Coronary artery (tissue), 2 donors: Measurements from ENCODE around the gene MMP13.

Source experiments
- DNase-seq: peaks from one replicate; pipeline ENCODE4 v3.0.0-alpha.2; 2017; ENCODE audit warnings: low spot score
- H3K27ac ChIP-seq, 2 donors: fragments of 200-600 bp; sonication (generic); one replicate each; pipeline ENCODE4 v1.5.1; 2016 to 2019
- H3K4me3 ChIP-seq: fragments of 200-600 bp; sonication (generic); 2 replicates; pipeline ENCODE4 v1.5.1; 2016; ENCODE audit warnings: mild to moderate bottlenecking, moderate library complexity
- TF ChIP-seq, protein P1 (sequence below): fragments of 200-600 bp; sonication (generic); IDR thresholded peaks from one replicate; pipeline ENCODE4 v1.5.1; 2019; ENCODE audit warnings: antibody characterized with exemption

Gene MMP13

DNA sequence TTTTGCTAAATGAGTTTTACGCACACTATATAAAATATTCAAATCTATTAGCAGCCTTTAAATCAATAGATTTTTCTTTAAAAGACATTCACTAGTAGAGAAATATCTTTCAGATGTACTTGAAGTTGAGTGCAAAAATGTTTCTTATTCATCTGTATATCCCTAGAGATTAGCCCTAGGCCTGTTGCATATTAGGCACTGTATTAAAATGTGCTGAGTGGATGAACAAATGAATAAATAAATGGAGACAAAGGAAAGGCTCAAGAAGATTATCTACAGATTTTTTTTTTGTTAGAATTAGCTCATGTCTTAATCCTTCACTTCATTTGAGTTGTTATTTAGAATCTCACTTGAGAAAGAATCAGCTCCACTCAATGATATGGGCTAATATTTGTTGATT, 12.0 kb upstream of the MMP13 start:
- no peak overlapping the region for H3K27ac ChIP-seq
- no peak for DNase-seq
- TF ChIP-seq, protein P1, sequence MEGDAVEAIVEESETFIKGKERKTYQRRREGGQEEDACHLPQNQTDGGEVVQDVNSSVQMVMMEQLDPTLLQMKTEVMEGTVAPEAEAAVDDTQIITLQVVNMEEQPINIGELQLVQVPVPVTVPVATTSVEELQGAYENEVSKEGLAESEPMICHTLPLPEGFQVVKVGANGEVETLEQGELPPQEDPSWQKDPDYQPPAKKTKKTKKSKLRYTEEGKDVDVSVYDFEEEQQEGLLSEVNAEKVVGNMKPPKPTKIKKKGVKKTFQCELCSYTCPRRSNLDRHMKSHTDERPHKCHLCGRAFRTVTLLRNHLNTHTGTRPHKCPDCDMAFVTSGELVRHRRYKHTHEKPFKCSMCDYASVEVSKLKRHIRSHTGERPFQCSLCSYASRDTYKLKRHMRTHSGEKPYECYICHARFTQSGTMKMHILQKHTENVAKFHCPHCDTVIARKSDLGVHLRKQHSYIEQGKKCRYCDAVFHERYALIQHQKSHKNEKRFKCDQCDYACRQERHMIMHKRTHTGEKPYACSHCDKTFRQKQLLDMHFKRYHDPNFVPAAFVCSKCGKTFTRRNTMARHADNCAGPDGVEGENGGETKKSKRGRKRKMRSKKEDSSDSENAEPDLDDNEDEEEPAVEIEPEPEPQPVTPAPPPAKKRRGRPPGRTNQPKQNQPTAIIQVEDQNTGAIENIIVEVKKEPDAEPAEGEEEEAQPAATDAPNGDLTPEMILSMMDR: no peak
- no peak overlapping the region for H3K4me3 ChIP-seq

DNA sequence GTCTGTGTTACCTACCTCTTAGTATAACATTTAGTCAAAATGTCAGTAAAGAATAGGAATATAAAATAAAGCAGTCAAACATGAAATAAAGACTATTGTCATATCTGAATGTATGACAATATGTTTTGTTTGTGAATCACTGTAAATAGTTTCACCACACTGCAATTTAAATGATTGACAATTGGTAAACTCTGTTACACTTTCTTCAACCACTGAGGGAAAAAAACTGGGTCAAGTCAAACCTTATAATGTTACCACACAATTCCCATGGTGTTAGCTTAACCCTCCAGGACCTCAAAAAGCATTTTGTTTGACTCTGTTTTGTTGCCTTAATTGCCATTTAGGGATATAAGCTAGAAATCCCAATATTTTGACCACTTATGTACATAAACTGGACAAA, 10.5 kb upstream of the MMP13 start:
- Histone ChIP-seq H3K4me3 (no peak overlapping the region), H3K27ac (no peak overlapping the region)
- DNase-seq: no peak
- TF ChIP-seq, protein P1: no peak

DNA sequence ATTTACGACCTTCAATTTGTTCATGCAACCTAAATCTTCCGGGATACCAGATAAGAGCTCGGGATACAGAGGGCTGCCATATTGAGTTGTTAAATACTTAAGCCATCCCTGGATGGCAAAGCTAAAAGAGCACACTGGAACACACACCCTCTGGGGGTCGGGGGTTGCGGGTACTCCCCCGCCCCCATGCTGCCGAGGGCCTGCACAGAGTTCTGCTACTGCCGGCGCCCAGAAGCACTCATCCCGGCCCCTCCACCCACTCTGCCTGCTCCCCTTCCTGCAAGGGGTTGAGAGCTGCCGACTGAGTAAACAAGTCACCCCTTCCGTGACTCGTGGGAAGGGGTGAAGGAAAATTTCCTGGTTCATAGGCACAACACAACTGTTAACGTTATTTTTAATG, 9.3 kb upstream of the MMP13 start:
- no peak overlapping the region for H3K27ac ChIP-seq
- H3K4me3 ChIP-seq: no peak overlapping the region
- TF ChIP-seq, protein P1: no peak
- DNase-seq: no peak

DNA sequence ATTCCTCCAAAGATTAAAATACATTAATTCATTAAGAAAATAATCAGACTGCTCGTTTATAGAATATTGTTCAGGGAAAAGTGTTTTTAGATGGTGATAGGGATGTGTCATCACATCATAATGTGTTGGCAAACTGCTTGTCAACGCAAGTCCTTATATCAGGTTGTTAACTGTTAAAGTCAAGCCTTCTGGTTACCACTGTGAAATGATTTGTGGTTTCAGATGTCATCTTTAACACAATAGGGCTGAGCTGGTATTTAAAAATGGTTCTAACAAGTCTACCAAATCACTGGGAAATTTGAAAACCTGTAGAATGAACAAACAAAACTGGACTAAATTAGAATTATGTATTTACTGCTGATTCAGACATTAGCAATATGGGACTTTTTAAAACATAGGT, 2.4 kb upstream of the MMP13 start:
- Histone ChIP-seq H3K27ac (no peak overlapping the region), H3K4me3 (no peak overlapping the region)
- no peak for DNase-seq
- TF ChIP-seq, protein P1: no peak

DNA sequence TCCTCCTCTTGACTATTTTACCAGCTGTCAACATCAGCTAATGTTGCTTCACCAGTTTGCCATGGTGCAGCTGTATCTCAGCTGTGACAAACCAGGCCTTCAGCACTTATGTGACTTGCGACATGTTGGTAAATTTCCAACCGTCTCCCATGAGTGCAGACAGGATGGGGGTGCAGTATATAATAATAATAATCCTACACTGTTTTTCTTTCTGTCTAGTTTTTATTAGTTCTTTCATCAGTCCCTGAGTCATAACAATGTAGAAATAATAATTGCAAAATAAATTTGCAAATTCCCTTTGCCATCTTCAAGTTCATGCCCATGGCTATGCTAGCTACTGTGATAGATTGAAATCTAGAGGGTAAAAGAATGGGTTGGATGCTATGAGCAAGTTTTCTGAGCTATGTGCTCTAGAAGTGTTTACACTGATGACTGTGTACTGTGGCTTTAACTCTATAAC, 4.9 kb downstream of the MMP13 start:
- H3K27ac ChIP-seq: no peak overlapping the region
- DNase-seq: no peak
- no peak overlapping the region for H3K4me3 ChIP-seq
- TF ChIP-seq, protein P1: no peak

DNA sequence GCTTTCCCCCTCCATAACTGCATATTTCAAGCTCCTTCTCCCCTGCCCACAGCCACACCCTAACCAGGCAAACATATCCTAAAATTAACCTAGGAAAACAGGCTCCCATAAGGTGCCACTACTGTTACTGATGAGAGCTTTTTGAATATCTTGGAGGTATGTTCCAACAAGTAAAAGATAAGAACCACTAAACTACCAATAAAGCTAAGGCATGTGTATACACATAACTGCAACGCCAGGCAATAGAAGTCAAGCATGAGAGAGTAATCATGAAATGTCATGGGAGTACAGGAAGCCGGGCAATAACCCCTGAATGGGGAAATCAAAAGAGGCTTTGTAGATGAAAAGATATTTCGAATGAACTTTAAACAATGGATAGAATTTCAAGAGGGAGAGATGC, 9.3 kb downstream of the MMP13 start:
- H3K4me3 ChIP-seq: no peak overlapping the region
- H3K27ac ChIP-seq: no peak overlapping the region
- TF ChIP-seq, protein P1: no peak
- DNase-seq: no peak

DNA sequence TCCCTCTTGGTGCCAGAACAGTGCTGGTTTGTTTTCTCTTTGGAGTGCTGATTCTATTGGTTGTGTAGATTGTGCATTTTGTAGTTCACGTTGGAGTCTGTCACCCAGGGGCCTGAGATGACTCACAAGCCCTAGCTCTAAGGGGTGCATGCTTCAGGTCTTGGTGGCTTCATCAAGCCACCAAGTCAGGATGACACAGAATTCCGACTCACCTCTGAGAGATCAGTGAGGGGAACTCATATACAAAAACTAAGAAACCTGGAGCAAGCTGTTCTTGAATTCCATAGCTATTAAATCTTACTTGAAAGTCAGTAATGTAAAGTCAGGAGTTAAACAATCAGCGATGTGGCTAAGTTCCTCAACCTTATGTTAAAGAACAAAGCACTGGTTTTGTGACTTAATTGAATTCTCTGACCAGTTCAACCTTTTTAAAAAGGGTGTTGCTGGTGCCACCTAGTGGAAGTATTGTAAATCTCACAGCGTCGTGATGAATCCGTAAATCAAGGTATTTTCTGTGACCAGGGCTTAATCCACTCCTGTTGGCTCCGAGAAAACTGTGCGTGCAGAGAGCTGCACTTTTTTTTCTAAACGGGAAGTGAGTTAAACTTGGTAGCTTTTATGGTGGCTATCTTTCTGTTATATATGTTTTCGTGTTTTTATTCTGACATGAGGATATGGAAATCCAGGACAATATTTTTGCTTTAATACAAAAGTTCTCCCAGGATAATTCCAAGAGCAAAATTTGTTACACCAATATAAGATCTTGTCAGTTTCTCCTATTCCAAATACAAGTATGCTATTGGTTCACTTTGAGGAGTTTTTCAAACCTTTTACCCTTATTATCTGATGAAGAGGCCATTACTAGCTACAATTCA, 14.6 kb downstream of the MMP13 start:
- TF ChIP-seq, protein P1: peak; percentile 47
- Histone ChIP-seq H3K4me3 (no peak overlapping the region), H3K27ac (no peak overlapping the region)
- no peak for DNase-seq
